Sigmoid colon (tissue), 7 donors: ENCODE results near the gene CACNA2D3. TPM values are rescaled to one million over a fixed set of nuclear protein-coding genes. Genes with fewer than 3 reads are reported as not detected.

Experiments used
- DNase-seq: peaks from one replicate; pipeline ENCODE4 v3.0.0-alpha.2; 2019
- H3K27ac ChIP-seq, 4 donors: fragments of 200-600 bp; sonication (generic); one replicate each; pipeline ENCODE4 v1.5.1; 2016 to 2019; ENCODE audit warnings: mild to moderate bottlenecking in 1 of 4
- H3K27me3 ChIP-seq, 3 donors: fragments of 200-600 bp; sonication (generic); one replicate each; pipeline ENCODE4 v1.5.1; 2019; ENCODE audit warnings: mild to moderate bottlenecking in 1 of 3
- H3K36me3 ChIP-seq, 4 donors: fragments of 200-600 bp; sonication (generic); one replicate each; pipeline ENCODE4 v1.5.1; 2016 to 2019
- H3K4me1 ChIP-seq, 4 donors: fragments of 200-600 bp; sonication (generic); one replicate each; pipeline ENCODE4 v1.5.1; 2017 to 2019
- H3K4me3 ChIP-seq, 4 donors: fragments of 200-600 bp; sonication (generic); one replicate each; pipeline ENCODE4 v1.5.1; 2017 to 2019; ENCODE audit warnings: mild to moderate bottlenecking in 2 of 4, moderate library complexity in 1 of 4
- H3K9me3 ChIP-seq, 4 donors: fragments of 200-600 bp in 3 of 4; sonication (generic) in 3 of 4; one replicate each; pipeline versions ENCODE4 v1.5.1 to v1.6.1; 2013 to 2019
- EP300 ChIP-seq, 4 donors: sonication (generic); formaldehyde crosslinking; IDR thresholded peaks; one replicate each; pipeline ENCODE4 v1.6.1; 2017; ENCODE audit warnings: antibody characterized with exemption in 4 of 4
- POLR2A ChIP-seq, 2 donors: fragments of 450-650 bp; IDR thresholded peaks; one replicate each; pipeline ENCODE4 v1.6.1; 2016; ENCODE audit warnings: antibody characterized with exemption in 2 of 2, mild to moderate bottlenecking in 2 of 2, moderate library complexity in 2 of 2
- POLR2AphosphoS5 ChIP-seq, 4 donors: sonication (generic); formaldehyde crosslinking; IDR thresholded peaks; one replicate each; pipeline ENCODE4 v1.6.1; 2017; ENCODE audit warnings: antibody characterized with exemption in 4 of 4
- WGBS, 2 donors: extraction: QIAGEN DNeasy Blood & Tissue Kit; methylation state at CpG; one replicate each; pipeline ENCODE4 v1.1.7; 2013; 5-methylcytosine and 5-hydroxymethylcytosine counted together
- intact Hi-C: fragments of 100-400 bp; cut with DNase I; formaldehyde crosslinking; loops from one replicate; pipeline ENCODE4 v1.15.1; 2023
- polyA plus RNA-seq, 3 donors: library from polyadenylated mRNA; stranded (reverse); fragments of 200-250 nt; gene quantifications; one replicate each; pipeline ENCODE4 v1.2.3, GENCODE V29; 2013
- total RNA-seq, 4 donors: library from RNA; depleted of rRNA; stranded (reverse); fragments of >200 nt; gene quantifications; one replicate each; pipeline ENCODE4 v1.1.0, GENCODE V29; 2016
- TF ChIP-seq, protein P1 (sequence below), 4 experiments: fragments of 450-650 bp in 3 of 4; fragments of 200-600 bp in 1 of 4; IDR thresholded peaks; one replicate each; pipeline ENCODE4 v1.5.1; 2016 to 2019; ENCODE audit warnings: antibody characterized with exemption in 4 of 4, mild to moderate bottlenecking in 3 of 4, moderate library complexity in 2 of 4
- donor health status: healthy with polysubstance abuse.
- donor health status: Bipolar disorder and iron deficiency.
- donor health status: healthy.

The CACNA2D3 gene
- total and polyA plus RNA-seq, 7 donors: 0.32 to 10.2 (median 4.8) TPM; not detected in 1

DNA sequence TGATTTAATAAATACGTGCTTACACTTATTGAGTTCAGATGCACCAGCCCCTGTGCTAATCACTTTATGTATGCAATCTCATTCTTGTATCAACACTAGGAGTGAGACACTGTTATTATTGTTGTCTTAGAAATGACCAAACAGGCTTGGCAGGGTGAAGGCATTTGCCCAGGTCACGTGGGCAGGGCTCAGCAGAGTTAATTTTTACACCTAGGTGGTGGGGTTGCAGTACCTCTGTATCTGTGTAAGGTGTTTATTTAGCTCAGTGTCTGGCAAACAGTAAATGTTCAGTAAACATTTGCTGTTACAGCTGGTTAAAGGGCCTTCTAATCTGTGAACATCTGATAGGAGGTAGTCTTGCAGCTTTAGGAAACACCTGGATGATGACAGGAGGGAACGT, 200.0 kb downstream of the CACNA2D3 start:
- H3K27ac ChIP-seq: no peak overlapping the region
- intact Hi-C loops: no loop called here
- 10 to 50% methylated on average over 3 of the region's 3 CpGs for WGBS, 2 donors
- TF ChIP-seq, protein P1, sequence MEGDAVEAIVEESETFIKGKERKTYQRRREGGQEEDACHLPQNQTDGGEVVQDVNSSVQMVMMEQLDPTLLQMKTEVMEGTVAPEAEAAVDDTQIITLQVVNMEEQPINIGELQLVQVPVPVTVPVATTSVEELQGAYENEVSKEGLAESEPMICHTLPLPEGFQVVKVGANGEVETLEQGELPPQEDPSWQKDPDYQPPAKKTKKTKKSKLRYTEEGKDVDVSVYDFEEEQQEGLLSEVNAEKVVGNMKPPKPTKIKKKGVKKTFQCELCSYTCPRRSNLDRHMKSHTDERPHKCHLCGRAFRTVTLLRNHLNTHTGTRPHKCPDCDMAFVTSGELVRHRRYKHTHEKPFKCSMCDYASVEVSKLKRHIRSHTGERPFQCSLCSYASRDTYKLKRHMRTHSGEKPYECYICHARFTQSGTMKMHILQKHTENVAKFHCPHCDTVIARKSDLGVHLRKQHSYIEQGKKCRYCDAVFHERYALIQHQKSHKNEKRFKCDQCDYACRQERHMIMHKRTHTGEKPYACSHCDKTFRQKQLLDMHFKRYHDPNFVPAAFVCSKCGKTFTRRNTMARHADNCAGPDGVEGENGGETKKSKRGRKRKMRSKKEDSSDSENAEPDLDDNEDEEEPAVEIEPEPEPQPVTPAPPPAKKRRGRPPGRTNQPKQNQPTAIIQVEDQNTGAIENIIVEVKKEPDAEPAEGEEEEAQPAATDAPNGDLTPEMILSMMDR (IDR thresholded peaks at IDR 0.05): no peak
- no peak for TF ChIP-seq POLR2A (IDR thresholded peaks at IDR 0.05)
- TF ChIP-seq POLR2AphosphoS5 (IDR thresholded peaks at IDR 0.05): no peak
- no peak for TF ChIP-seq EP300 (IDR thresholded peaks at IDR 0.05)
- no peak overlapping the region for H3K4me3 ChIP-seq
- DNase-seq: no peak
- H3K9me3 ChIP-seq: no peaks in the 10 kb centered on the region
- H3K4me1 ChIP-seq: no peaks in the 10 kb centered on the region
- no peaks in the 10 kb centered on the region for H3K36me3 ChIP-seq
- H3K27me3 ChIP-seq: no peaks in the 10 kb centered on the region

DNA sequence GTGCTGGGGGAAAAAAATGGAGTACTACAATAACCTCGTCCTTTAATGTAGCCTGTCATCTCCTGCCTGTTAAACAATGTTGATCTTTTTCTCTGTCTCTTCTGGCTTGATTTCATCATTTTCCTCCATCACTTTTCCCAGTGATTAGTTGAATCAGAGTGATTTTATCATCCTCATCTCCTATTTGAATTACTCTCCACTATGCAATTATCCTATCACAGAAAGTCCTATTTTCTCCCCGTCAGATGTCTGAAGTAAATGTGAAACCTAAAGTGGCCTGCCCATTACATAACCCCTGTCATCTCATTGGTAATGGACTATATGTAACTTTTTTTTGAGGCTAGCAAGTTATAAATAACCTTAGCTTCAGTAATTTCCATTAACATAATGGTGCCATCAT, 201.8 kb downstream of the CACNA2D3 start:
- no peak overlapping the region for H3K4me3 ChIP-seq
- H3K27ac ChIP-seq: no peak overlapping the region
- H3K4me1 ChIP-seq: no peaks in the 10 kb centered on the region
- intact Hi-C loops: no loop called here
- no peak for DNase-seq
- no peaks in the 10 kb centered on the region for H3K36me3 ChIP-seq
- WGBS, 2 donors: 70 to 81% methylated on average over 2 of the region's 2 CpGs
- H3K27me3 ChIP-seq: no peaks in the 10 kb centered on the region
- no peaks in the 10 kb centered on the region for H3K9me3 ChIP-seq
- TF ChIP-seq, protein P1 (IDR thresholded peaks at IDR 0.05): no peak
- TF ChIP-seq EP300 (IDR thresholded peaks at IDR 0.05) (no peak), POLR2A (IDR thresholded peaks at IDR 0.05) (no peak), POLR2AphosphoS5 (IDR thresholded peaks at IDR 0.05) (no peak)

DNA sequence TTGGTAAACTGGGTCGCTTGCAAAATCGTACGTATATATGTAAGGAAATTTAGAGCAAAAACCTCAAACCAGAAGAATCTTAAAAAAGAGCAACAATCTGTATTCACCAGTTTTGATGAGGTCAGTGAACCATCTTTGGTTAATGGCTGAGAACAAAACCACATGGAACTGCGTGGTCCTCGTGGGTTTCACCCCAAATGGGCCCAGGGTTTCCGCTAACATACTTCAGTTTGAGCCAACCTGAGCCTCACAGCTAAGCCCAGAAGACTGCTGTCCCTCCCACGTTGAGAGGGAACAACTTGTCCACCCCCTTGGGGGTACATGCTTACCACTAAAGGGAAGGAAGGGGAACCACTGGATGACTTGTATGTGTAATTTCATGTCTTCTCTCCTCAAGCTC, 204.6 kb downstream of the CACNA2D3 start:
- no peaks in the 10 kb centered on the region for H3K4me1 ChIP-seq
- no peaks in the 10 kb centered on the region for H3K27me3 ChIP-seq
- intact Hi-C loops: no loop called here
- H3K27ac ChIP-seq: no peak overlapping the region
- H3K36me3 ChIP-seq: no peaks in the 10 kb centered on the region
- no peak for DNase-seq
- no peaks in the 10 kb centered on the region for H3K9me3 ChIP-seq
- H3K4me3 ChIP-seq: no peak overlapping the region
- WGBS, 2 donors: 70 to 85% methylated on average over 7 of the region's 7 CpGs
- TF ChIP-seq EP300 (IDR thresholded peaks at IDR 0.05) (no peak), POLR2A (IDR thresholded peaks at IDR 0.05) (no peak), POLR2AphosphoS5 (IDR thresholded peaks at IDR 0.05) (no peak)
- TF ChIP-seq, protein P1 (IDR thresholded peaks at IDR 0.05): no peak

DNA sequence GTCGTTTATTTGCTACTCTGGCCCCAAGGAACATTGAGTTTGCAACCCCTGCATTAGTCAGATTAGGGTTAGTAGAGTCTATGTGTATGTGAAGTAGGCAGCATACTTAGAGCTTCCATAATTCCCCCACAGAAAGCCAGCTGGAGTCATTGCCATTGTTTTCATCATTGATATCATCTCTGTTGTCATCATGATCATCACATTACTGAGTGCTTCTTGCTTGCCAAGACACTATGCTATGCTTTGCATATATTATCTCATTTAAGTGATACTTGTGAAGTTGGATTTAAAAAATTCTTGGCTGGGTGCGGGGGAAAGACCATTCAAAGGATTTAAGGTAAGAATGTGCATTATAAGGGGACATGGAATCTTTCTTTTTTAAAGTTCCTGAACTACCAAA, 209.0 kb downstream of the CACNA2D3 start:
- no peak overlapping the region for H3K4me3 ChIP-seq
- 88 to 90% methylated on average over 2 of the region's 2 CpGs for WGBS, 2 donors
- intact Hi-C loops: no loop called here

More for the DNA sequence above, 209.0 kb downstream of the CACNA2D3 start:
- Histone ChIP-seq H3K27me3 (no peaks in the 10 kb centered on the region), H3K36me3 (no peaks in the 10 kb centered on the region), H3K27ac (no peak overlapping the region), H3K4me1 (no peaks in the 10 kb centered on the region), H3K9me3 (no peaks in the 10 kb centered on the region)
- no peak for TF ChIP-seq POLR2AphosphoS5 (IDR thresholded peaks at IDR 0.05)
- TF ChIP-seq, protein P1 (IDR thresholded peaks at IDR 0.05): no peak
- no peak for TF ChIP-seq EP300 (IDR thresholded peaks at IDR 0.05)
- TF ChIP-seq POLR2A (IDR thresholded peaks at IDR 0.05): no peak
- no peak for DNase-seq
